HG03520 (cell line): Measurements from ENCODE around the gene CACUL1.
A peak's percentile ranks its signal among the peaks of the same experiment; 100 is the strongest.
"Not testable (repeated sequence)": the region's sequence is repeated elsewhere in the genome, so short reads cannot be mapped to it uniquely, and the experiment has no call there.

Experiments used
- ATAC-seq: cut with Tn5 transposase; IDR thresholded peaks from one replicate; pipeline ENCODE4 v1.9.1; 2021; ENCODE audit warnings: mild to moderate bottlenecking, moderate library complexity; ENCODE audit not compliant: unreplicated experiment

CACUL1 gene

GRCh38 chr10:118754556-118755423, at the start of gene CACUL1:
Gene CACUL1, minus strand, starts transcription at chr10:118754970. Its CDS starts 208 bp downstream, at chr10:118754762.
- ATAC-seq, result peak; percentile 89

DNA sequence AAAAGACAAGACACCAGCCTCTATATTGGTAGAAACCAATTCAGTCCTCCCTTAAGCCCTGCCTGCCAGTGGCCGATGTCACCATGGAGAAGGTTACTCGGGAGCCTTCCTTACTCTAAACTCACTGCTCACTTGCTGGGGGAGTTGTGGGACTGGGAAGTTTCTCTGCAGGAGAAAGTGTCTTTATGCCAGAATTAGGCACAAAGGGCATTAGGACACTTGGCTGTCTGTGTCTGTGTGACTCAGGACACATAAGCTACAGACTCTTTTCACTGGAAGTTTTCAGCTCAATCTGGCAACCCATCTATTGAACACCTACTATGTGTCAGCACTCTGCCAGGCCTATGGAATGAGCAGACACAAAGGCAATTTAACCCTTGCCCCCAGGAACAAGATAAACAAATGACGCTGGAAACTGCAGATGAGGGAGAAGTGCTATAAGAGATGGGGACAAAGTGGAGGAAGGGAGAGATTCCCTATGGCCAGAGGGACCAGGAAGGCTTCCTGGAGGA, 49.5 kb upstream of the CACUL1 start:
- no peak for ATAC-seq

DNA sequence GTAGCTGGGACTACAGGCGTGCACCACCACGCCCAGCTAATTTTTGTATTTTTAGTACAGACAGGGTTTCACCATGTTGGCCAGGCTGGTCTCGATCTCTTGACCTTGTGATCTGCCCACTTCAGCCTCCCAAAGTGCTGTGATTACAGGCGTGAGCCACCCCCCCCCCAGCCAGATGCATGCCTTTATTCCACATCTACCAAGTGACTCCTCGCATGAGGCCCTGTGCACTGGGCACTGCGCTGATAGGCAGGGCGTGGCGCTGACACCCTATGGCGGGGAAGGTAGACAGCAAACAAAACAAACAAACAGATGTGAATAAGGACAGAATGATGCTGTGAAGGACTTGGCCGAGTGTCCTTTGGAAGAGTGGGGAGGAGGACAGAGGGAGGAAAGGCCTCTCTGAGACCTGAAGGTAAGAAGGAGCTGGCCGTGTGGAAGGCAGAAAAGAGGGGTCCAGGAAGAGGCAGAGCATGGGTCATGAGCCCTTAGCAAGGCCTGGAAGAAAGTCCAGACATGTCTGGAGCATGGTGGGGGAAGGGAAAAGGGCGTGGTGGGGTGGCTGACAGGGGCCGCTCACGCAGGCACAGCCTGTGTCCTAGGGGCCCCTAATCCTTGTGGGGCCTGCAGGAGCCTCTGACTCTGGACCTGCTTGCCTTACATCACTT, 47.5 kb upstream of the CACUL1 start:
- no peak for ATAC-seq

- no peak for ATAC-seq
Measured at GRCh38 chr10:118800920-118801319, 46.1 kb upstream of the CACUL1 start.

GRCh38 chr10:118799777-118800176, 45.0 kb upstream of the CACUL1 start:
- ATAC-seq, result no peak

- ATAC-seq, result no peak
Measured at GRCh38 chr10:118798231-118798662, 43.5 kb upstream of the CACUL1 start.

DNA sequence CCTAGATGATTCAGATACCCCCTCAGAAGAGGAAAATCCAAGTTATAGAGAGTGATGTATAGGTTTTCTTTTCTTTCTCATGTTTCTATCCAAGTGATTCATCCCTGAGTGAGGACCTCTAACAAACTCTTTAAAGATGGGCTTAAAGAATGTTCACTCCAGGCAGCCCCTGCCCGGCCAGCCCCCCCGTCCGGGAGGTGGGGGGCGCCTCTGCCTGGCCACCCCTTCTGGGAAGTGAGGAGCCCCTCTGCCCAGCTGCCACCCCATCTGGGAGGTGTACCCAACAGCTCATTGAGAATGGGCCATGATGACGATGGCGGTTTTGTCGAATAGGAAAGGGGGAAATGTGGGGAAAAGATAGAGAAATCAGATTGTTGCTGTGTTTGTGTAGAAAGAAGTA, 40.2 kb upstream of the CACUL1 start:
- not testable (repeated sequence) for ATAC-seq

GRCh38 chr10:118793545-118793944, 38.8 kb upstream of the CACUL1 start:
- no peak for ATAC-seq

- no peak for ATAC-seq
Measured at GRCh38 chr10:118792526-118792925, 37.8 kb upstream of the CACUL1 start.

DNA sequence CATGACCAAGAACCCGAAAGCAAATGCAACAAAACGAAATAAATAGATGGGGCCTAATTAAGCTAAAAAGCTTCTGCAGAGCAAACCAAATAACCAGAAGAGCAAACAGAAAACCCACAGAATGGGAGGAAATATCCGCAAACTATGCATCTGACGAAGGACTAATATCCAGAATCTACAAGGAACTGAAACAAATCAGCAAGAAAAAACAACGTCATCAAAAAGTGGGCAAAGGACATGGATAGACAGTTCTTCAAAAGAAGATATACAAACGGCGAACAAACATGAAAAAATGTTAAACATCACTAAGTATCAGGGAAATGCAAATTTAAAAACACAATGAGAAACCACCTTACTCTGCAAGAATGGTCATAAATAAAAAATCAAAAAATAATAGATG, 35.3 kb upstream of the CACUL1 start:
- ATAC-seq, result no peak

DNA sequence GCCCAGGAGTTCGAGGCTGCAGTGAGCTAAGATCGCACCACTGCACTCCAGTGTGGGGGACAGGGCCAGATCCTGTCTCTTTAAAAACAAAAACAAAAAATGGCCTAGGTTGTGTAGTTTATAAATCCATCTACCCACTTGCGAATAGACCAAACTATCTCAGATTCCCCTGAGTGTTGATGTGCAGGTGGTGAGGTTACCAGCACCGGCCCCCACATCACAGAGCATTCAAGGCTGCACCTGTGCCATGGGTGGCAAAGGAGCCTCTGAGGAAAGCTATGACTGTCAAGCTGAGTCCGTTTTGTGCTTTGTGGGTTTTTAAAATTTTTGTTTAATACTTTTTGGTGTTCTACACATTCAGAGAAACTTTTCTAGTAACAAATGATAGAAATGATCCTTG, 30.8 kb upstream of the CACUL1 start:
- ATAC-seq, result no peak

- ATAC-seq, result no peak
Measured at GRCh38 chr10:118783776-118784545, 29.2 kb upstream of the CACUL1 start.

DNA sequence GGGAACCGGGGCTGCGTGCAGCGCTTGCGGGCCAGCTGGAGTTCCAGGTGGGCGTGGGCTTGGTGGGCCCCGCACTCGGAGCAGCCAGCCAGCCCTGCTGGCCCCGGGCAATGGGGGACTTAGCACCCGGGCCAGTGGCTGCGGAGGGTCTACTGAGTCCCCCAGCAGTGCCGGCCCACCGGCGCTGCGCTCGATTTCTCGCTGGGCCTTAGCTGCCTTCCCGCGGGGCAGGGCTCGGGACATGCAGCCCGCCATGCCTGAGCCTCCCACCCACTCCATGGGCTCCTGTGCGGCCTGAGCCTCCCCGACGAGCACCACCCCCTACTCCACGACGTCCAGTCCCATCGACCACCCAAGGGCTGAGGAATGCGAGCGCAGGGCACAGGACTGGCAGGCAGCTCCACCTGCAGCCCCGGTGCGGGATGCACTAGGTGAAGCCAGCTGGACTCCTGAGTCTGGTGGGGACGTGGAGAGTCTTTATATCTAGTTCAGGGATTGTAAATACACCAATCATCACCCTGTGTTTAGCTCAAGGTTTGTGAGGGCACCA, 28.2 kb upstream of the CACUL1 start:
- ATAC-seq, result not testable (repeated sequence)

DNA sequence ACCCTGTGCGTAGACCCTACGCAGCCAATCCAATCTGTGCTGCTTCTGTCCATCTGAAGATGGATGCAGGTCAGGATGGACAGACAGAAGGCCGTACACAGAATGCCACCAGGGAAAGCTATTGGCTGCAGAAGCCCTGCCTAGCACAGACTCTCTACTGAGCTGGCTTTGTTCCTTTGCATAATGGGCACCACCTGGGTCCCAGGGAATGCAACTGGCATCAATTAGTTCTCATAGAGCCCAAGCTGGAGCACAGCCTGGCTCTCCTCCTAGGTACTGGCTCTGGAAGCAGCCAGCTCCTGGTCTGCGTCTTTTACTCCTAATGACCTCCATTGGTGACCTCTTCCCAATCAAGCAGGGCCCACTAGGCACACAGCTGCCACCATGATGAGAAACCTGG, 26.8 kb upstream of the CACUL1 start:
- ATAC-seq, result no peak

DNA sequence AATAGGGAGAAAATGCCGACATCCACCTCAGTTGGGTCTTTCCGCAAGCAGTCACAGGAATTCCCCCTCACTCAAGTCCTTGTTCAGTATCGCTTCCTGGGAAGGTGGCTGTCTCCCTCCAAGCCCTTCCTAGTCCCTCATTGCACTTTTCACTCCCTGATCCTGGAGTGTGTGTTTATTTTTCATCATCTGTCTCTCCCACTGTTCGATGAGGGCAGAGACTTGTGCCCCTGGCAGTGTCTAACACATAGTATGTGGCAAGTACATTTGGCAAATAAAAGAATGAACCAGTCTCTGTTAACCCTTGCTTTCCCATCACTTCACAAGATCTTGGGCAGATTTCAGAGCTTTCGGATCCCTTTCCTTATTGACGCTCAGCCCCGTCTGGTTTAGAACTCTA, 24.0 kb upstream of the CACUL1 start:
- ATAC-seq, result no peak

GRCh38 chr10:118776960-118777359, 22.2 kb upstream of the CACUL1 start:
- ATAC-seq, result no peak

GRCh38 chr10:118776033-118776432, 21.3 kb upstream of the CACUL1 start:
- ATAC-seq, result no peak

GRCh38 chr10:118775478-118775877, 20.7 kb upstream of the CACUL1 start:
- ATAC-seq, result no peak

DNA sequence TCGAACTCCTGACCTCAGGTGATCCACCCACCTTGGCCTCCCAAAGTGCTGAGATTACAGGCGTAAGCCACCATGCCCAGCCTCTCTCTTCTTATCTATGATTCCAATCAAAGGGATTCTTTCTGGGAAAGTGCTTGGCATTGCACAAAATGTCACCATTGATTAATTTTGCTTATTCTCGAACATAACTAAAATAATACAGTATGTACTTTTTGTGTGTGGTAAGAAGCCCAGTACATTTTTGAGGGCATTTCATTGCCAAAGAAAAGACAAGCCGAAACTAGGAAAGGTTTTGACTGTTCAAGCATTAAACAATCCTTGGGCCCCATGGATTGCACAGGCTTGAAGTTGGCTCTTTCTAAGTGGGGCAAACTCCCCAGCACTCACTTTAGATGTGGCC, 18.3 kb upstream of the CACUL1 start:
- ATAC-seq, result no peak

GRCh38 chr10:118771976-118772375, 17.2 kb upstream of the CACUL1 start:
- ATAC-seq, result no peak
